Liver (tissue), 9 donors: ENCODE data around the gene HAPLN2. TPM values are rescaled to one million over a fixed set of nuclear protein-coding genes. Genes with fewer than 3 reads are reported as not detected.
A peak's percentile ranks its signal among the peaks of the same experiment; 100 is the strongest.

Experiments used
- DNase-seq: peaks from one replicate; pipeline ENCODE4 v3.0.0-alpha.2; 2017; ENCODE audit warnings: low spot score
- H3K27ac ChIP-seq, 2 donors: one replicate each; pipeline ENCODE4 v1.7.0; 2013; ENCODE audit warnings: inconsistent platforms in 2 of 2, low read length in 2 of 2, control low read depth in 1 of 2, low read depth in 1 of 2, mild to moderate bottlenecking in 1 of 2
- H3K27me3 ChIP-seq, 4 donors: one replicate each; pipeline versions ENCODE4 v1.6.1 to v1.7.0; 2013; ENCODE audit warnings: low read length in 3 of 4, inconsistent platforms in 1 of 4, mild to moderate bottlenecking in 1 of 4, moderate library complexity in 1 of 4; ENCODE audit not compliant: control insufficient read depth in 4 of 4, insufficient read depth in 4 of 4
- H3K36me3 ChIP-seq, 4 donors: one replicate each; pipeline versions ENCODE4 v1.6.1 to v1.7.0; 2013; ENCODE audit warnings: low read length in 3 of 4, mild to moderate bottlenecking in 3 of 4, low read depth in 1 of 4, moderate library complexity in 1 of 4; ENCODE audit not compliant: control insufficient read depth in 4 of 4, insufficient read depth in 3 of 4
- H3K4me1 ChIP-seq, 4 donors: one replicate each; pipeline versions ENCODE4 v1.6.1 to v1.7.0; 2013; ENCODE audit warnings: low read length in 3 of 4, mild to moderate bottlenecking in 3 of 4, moderate library complexity in 1 of 4; ENCODE audit not compliant: control insufficient read depth in 4 of 4, insufficient read depth in 4 of 4
- H3K4me3 ChIP-seq, 3 donors: one replicate each; pipeline versions ENCODE4 v1.6.1 to v1.7.0; 2013; ENCODE audit warnings: low read length in 3 of 3, control low read depth in 1 of 3, low read depth in 1 of 3, mild to moderate bottlenecking in 1 of 3
- H3K9ac ChIP-seq, 2 donors: one replicate each; pipeline ENCODE4 v1.7.0; 2013; ENCODE audit warnings: low read length in 2 of 2, mild to moderate bottlenecking in 2 of 2, moderate library complexity in 2 of 2, control low read depth in 1 of 2, low read depth in 1 of 2
- H3K9me3 ChIP-seq, 4 donors: one replicate each; pipeline versions ENCODE4 v1.6.1 to v1.7.0; 2013; ENCODE audit warnings: low read length in 3 of 4; ENCODE audit not compliant: control insufficient read depth in 4 of 4
- EGR1 ChIP-seq, 2 donors: IDR thresholded peaks; 2 replicates each; pipeline ENCODE4 v1.6.1; 2016 to 2018; ENCODE audit warnings: antibody characterized with exemption in 2 of 2, low read depth in 2 of 2
- FOXA1 ChIP-seq: IDR thresholded peaks from 2 replicates; pipeline ENCODE4 v1.6.1; 2016; ENCODE audit warnings: antibody characterized with exemption
- FOXA2 ChIP-seq: IDR thresholded peaks from 2 replicates; pipeline ENCODE4 v1.6.1; 2016; ENCODE audit warnings: antibody characterized with exemption
- HNF4A ChIP-seq, 2 donors: conservative IDR thresholded peaks; 2 replicates each; pipeline ENCODE4 v1.6.1; 2016; ENCODE audit warnings: antibody characterized with exemption in 2 of 2, mild to moderate bottlenecking in 2 of 2
- JUND ChIP-seq, 2 donors: IDR thresholded peaks; 2 replicates each; pipeline ENCODE4 v1.6.1; 2016; ENCODE audit warnings: antibody characterized with exemption in 2 of 2
- NR2F2 ChIP-seq: IDR thresholded peaks from 2 replicates; pipeline ENCODE4 v1.6.1; 2016; ENCODE audit warnings: antibody characterized with exemption
- RAD21 ChIP-seq, 2 donors: IDR thresholded peaks; 2 replicates each; pipeline ENCODE4 v1.6.1; 2016; ENCODE audit warnings: antibody characterized with exemption in 2 of 2, mild to moderate bottlenecking in 2 of 2
- TAF1 ChIP-seq: conservative IDR thresholded peaks from 2 replicates; pipeline ENCODE4 v1.6.1; 2016; ENCODE audit warnings: antibody characterized with exemption, mild to moderate bottlenecking
- YY1 ChIP-seq: IDR thresholded peaks from 2 replicates; pipeline ENCODE4 v1.6.1; 2016; ENCODE audit warnings: antibody characterized with exemption, mild to moderate bottlenecking
- WGBS: extraction: QIAGEN DNeasy Blood & Tissue Kit; methylation state at CpG from one replicate; pipeline ENCODE4 v1.1.7; 2013; 5-methylcytosine and 5-hydroxymethylcytosine counted together
- polyA plus RNA-seq, 2 donors: library from polyadenylated mRNA; stranded (reverse) in 1 of 2; unstranded in 1 of 2; fragments of 200-250 nt in 1 of 2; fragments of >200 nt in 1 of 2; fragmentation: Nextera tagmentation in 1 of 2; extraction: Ambion mirVana in 1 of 2; gene quantifications; one replicate each; pipeline versions ENCODE4 v1.2.1 to v1.2.3, GENCODE V29; 2013 to 2015
- total RNA-seq, 2 donors: library from RNA; depleted of rRNA; stranded (reverse); fragments of >200 nt; gene quantifications; one replicate each; pipeline ENCODE4 v1.2.3, GENCODE V29; 2014
- TF ChIP-seq, protein P1 (sequence below): IDR thresholded peaks from 2 replicates; pipeline ENCODE4 v1.6.1; 2016; ENCODE audit warnings: antibody characterized with exemption
- TF ChIP-seq, protein P2 (sequence below): fragments of 150-350 bp; IDR thresholded peaks from 2 replicates; pipeline ENCODE4 v1.5.1; 2017; ENCODE audit warnings: improper control_type of control experiment, low read depth, low read length; ENCODE audit not compliant: missing input control
- TF ChIP-seq, protein P3 (sequence below): IDR thresholded peaks from 2 replicates; pipeline ENCODE4 v1.6.1; 2016; ENCODE audit warnings: antibody characterized with exemption, mild to moderate bottlenecking
- TF ChIP-seq, protein P4 (sequence below): IDR thresholded peaks from 2 replicates; pipeline ENCODE4 v1.6.1; 2016; ENCODE audit warnings: antibody characterized with exemption
- donor health status: healthy.
- donor health status: healthy.
- donor health status: healthy.
- donor health status: healthy.
- donor health status: healthy.

Gene HAPLN2
- total and polyA plus RNA-seq, 4 donors: 0.03 to 0.08 TPM; not detected in 2

DNA sequence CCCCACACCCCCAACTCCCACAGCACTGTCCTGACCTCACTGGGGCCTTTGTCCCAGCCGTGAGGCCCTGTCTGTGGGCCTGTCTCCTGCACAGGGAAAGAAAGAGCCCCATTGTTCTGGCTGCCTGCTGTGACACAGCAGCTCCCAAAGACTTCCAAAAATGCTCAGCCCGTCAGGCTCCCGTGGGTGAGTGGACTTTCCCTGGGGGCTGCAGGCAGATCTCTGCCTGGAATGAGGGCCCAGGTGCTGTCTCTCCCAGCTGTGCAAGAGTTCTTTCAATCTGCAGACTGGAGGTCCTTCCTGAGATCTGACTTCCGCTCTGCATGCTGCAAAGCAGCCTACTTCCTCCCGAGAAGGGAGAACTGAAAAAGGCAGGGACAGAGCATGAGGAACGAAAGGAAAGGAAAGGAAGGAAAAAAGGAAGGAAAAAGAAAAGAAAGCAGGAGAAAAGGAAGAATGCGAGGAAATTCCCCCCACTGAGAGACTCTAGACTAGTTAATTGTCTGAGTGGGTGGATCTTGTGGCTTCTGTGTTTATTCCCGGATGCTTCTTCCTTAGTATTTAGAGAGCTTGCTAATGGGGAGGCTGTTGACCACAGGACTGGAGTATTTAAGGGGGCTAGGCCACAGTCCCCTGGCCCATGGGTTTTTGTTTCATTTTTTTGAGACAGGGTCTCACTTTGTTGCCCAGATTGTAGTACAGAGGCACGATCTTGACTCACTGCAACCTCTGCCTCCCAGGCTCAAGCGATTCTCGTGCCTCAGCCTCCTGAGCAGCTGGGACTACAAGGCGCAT lies 43.0 kb downstream of the HAPLN2 start:
- H3K9me3 ChIP-seq: no peaks in the 10 kb centered on the region
- H3K4me1 ChIP-seq: peaks cover 0 to 23% (median 15%) of the 10 kb centered on the region in 4 donors
- TF ChIP-seq, protein P1, sequence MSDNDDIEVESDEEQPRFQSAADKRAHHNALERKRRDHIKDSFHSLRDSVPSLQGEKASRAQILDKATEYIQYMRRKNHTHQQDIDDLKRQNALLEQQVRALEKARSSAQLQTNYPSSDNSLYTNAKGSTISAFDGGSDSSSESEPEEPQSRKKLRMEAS: no peak
- TF ChIP-seq EGR1 (IDR thresholded peaks at IDR 0.05; ENCODE audit: low read depth in 2 of 2) (no peak), YY1 (no peak), NR2F2 (no peak), FOXA2 (no peak), RAD21 (IDR thresholded peaks at IDR 0.05) (no peak), FOXA1 (no peak)
- TF ChIP-seq, protein P2, sequence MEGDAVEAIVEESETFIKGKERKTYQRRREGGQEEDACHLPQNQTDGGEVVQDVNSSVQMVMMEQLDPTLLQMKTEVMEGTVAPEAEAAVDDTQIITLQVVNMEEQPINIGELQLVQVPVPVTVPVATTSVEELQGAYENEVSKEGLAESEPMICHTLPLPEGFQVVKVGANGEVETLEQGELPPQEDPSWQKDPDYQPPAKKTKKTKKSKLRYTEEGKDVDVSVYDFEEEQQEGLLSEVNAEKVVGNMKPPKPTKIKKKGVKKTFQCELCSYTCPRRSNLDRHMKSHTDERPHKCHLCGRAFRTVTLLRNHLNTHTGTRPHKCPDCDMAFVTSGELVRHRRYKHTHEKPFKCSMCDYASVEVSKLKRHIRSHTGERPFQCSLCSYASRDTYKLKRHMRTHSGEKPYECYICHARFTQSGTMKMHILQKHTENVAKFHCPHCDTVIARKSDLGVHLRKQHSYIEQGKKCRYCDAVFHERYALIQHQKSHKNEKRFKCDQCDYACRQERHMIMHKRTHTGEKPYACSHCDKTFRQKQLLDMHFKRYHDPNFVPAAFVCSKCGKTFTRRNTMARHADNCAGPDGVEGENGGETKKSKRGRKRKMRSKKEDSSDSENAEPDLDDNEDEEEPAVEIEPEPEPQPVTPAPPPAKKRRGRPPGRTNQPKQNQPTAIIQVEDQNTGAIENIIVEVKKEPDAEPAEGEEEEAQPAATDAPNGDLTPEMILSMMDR: no peak

DNA sequence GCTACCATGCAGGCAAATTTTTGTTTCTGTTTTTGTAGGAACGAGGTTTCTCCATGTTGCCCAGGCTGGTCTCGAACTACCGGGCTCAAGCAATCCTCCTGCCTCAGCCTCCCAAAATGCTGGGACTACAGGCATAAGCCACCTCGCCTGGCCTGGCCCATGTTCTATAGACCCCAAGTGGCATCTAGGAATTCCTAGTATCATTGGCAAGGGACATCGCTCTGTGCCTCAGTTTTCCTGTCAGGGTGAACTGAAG lies 43.5 kb downstream of the HAPLN2 start:
- peak overlapping the region in 1 of 2 donors; percentile 28 for H3K27ac ChIP-seq
- H3K9me3 ChIP-seq: no peaks in the 10 kb centered on the region
- H3K36me3 ChIP-seq: no peaks in the 10 kb centered on the region
- no peak overlapping the region for H3K4me3 ChIP-seq
- no peak for TF ChIP-seq EGR1 (IDR thresholded peaks at IDR 0.05; ENCODE audit: low read depth in 2 of 2)
- TF ChIP-seq, protein P3, sequence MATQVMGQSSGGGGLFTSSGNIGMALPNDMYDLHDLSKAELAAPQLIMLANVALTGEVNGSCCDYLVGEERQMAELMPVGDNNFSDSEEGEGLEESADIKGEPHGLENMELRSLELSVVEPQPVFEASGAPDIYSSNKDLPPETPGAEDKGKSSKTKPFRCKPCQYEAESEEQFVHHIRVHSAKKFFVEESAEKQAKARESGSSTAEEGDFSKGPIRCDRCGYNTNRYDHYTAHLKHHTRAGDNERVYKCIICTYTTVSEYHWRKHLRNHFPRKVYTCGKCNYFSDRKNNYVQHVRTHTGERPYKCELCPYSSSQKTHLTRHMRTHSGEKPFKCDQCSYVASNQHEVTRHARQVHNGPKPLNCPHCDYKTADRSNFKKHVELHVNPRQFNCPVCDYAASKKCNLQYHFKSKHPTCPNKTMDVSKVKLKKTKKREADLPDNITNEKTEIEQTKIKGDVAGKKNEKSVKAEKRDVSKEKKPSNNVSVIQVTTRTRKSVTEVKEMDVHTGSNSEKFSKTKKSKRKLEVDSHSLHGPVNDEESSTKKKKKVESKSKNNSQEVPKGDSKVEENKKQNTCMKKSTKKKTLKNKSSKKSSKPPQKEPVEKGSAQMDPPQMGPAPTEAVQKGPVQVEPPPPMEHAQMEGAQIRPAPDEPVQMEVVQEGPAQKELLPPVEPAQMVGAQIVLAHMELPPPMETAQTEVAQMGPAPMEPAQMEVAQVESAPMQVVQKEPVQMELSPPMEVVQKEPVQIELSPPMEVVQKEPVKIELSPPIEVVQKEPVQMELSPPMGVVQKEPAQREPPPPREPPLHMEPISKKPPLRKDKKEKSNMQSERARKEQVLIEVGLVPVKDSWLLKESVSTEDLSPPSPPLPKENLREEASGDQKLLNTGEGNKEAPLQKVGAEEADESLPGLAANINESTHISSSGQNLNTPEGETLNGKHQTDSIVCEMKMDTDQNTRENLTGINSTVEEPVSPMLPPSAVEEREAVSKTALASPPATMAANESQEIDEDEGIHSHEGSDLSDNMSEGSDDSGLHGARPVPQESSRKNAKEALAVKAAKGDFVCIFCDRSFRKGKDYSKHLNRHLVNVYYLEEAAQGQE: no peak
- TF ChIP-seq JUND (IDR thresholded peaks at IDR 0.05): no peak
- TF ChIP-seq, protein P4, sequence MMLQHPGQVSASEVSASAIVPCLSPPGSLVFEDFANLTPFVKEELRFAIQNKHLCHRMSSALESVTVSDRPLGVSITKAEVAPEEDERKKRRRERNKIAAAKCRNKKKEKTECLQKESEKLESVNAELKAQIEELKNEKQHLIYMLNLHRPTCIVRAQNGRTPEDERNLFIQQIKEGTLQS: no peak
- TF ChIP-seq, protein P2: no peak
- no peak for TF ChIP-seq YY1
- no peak for TF ChIP-seq NR2F2
- TF ChIP-seq TAF1: no peak
- TF ChIP-seq FOXA2: no peak
- no peak for TF ChIP-seq HNF4A (conservative IDR thresholded peaks at IDR 0.05)
- TF ChIP-seq, protein P1: no peak
- WGBS: 88% methylated on average over 5 of the region's 5 CpGs
- no peak for DNase-seq
- H3K27me3 ChIP-seq: peaks cover 0 to 2% (median 0%) of the 10 kb centered on the region in 4 donors
- peaks cover 0 to 20% (median 13%) of the 10 kb centered on the region in 4 donors for H3K4me1 ChIP-seq
- no peak overlapping the region for H3K9ac ChIP-seq

More for the DNA sequence above, 43.0 kb downstream of the HAPLN2 start:
- H3K9ac ChIP-seq: no peak overlapping the region
- H3K36me3 ChIP-seq: no peaks in the 10 kb centered on the region
- peak overlapping the region; percentile 28 to 55 for H3K27ac ChIP-seq
- peaks cover 0 to 2% (median under 1%) of the 10 kb centered on the region in 4 donors for H3K27me3 ChIP-seq
- WGBS: 72% methylated on average over 12 of the region's 12 CpGs
- no peak overlapping the region for H3K4me3 ChIP-seq
- no peak for DNase-seq
